NCI-H345 (cell line): ENCODE data around the gene SNTA1.
"Not testable (repeated sequence)": the region's sequence is repeated elsewhere in the genome, so short reads cannot be mapped to it uniquely, and the experiment has no call there.

Source experiments
- DNase-seq: peaks from one replicate; lab custom pipeline; 2025; lab: John Stamatoyannopoulos, UW

SNTA1 gene

DNA sequence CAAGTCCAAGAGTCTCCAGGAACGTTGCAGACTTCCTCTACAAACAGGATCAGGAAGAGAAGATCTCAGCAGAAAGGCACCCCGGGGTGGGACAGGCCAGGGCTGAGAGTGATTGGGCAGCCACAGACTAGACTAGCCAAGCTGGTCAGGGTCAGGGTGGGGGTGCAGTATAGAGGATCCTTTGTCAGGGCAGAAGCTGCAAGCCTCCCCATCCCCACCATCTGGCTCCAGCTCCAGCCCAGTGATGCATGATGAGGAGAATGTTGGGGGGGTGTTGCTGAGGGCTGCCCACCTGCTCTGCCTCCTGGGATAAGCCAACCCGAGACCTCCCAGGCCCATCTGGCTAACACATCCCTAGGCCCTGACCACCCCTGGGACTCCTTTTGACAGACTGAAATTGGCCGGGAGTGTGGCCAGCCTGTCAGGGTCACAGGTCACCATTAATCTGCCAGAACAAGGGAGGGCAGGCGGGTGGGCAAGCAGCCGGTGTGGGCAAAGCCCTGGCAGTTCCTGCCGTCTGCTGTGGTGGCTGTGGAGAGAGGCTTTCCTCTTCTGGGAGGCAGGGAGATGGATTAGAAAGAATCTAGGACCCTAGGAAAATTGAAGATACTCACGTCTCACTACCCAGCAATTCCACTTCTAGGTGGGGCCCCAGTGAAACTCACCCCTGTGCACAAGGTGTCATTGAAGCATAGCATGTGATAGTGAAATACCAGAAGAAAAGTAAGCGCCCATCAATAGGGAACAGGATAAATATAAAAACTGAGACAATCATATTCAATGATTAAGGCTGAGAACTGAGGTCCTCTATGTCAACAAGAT, 22.1 kb upstream of the SNTA1 start:
- no peak for DNase-seq

DNA sequence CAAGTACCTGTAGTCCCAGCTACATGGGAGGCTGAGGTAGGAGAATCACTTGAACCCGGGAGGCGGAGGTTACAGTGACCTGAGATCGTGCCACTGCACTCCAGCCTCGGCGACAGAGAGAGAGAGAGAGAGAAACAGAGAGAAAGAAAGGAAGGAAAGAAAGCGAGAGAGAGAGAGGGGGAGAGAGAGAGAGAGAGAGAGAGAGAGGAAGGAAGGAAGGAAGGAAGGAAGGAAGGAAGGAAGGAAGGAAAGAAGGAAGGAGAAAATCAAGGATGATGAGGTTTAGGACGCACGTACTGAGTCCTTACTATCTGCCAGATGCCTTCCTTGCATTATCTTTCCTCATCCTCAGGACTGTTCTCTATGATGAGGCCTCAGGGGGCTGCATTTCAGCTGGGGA, 21.2 kb upstream of the SNTA1 start:
- not testable (repeated sequence) for DNase-seq

DNA sequence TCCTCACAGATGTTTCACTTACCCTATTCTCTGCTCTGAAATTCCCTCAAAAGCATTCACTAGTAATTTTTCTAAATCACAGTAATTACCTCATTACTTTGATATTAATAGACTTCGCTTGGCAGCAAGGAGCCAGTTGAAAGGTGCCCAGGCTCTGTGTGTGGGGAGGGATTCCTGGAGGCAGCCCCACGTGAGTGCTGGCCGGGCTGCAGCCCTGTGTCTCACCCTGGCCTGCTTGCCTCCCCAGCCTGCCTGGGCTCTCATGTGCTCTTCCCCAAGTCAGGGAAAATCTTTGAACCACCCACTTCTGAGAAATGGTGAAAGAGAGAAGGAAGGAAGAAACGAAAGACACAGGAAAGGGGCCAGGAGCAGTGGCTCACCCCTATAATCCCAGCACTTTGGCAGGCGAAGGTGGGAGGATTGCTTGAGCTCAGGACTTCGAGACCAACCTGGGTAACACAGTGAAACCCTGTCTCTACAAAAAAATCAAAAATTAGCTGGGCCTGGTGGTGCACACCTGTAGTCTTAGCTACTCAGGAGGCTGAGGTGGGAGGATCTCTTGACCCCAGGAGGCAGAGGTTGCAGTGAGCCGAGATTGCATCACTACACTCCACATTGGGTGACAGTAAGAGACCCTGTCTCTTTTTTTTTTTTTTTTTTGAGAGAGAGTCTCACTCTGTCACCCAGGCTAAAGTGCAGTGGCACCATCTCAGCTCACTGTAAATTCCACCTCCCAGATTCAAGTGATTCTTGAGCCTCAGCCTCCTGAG, 20.0 kb upstream of the SNTA1 start:
- no peak for DNase-seq

DNA sequence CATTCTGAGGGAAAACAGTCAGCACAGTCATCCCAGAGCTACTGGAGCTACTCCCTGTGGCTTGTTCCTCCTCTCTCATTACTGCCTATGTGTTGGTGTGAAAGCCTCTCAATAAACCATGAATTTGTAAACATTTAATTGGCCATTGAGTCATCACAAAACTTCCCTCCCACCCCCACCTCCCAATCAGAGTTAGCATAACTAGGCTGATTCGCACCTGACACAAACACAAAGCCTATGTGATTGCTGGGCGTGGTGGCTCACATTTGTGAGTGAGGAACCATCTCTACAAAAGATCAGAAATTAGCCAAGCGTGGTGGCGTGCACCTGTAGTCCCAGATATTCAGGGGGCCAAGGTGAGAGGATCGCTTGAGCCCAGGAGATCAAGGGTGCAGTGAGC, 17.1 kb upstream of the SNTA1 start:
- DNase-seq = peak; percentile 87

DNA sequence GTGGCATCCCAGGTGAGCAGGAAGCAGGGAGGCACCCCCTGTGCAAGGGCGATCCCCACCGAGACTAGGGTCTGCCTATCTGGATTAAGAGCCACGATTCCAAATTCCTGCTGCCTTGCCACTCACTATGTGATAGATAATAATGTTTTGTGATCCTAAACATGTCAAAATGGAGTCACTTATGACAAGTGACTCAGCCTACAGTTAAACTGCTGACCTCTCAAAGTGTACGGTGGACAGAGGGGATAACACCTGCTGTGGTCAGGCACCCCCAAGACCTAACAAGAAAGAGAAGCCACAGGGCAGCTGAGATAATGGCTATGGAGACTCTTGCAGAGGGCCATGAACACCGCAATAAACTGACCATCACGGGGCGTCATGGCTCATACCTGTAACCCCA, 16.0 kb upstream of the SNTA1 start:
- no peak for DNase-seq

DNA sequence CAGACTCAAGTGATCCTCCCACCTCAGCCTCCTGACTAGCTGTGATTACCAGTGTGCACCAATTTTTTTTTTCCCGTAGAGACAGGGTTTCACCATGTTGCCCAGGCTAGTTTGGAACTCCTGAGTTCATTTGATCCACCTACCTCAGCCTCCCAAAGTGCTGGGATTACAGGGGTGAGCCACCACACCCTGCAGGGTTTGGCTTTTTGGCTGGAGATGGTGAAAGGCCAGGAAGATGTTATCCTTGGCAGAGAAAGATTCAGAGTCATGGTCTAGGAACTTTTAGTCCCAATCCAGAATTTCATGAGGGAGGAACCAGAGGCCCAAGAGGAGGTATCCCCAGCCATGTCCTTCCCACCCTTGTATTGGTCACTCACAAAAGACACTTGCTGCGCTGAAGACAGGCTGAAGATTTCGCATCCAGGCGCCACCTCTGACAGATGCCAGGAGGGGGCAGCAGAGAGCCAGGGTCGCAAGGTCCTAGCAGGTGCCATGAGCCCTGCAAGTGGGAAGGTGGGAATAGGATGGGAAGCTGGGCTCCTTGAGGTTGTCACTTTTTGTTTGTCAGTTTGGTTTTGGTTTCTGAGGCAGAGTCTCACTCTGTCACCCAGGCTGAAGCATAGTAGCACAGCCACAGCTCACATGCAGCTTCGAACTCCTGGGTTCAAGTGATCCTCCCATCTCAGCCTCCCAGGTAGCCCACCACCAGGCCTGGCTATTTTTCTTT, 13.5 kb upstream of the SNTA1 start:
- peak; percentile 84 for DNase-seq

DNA sequence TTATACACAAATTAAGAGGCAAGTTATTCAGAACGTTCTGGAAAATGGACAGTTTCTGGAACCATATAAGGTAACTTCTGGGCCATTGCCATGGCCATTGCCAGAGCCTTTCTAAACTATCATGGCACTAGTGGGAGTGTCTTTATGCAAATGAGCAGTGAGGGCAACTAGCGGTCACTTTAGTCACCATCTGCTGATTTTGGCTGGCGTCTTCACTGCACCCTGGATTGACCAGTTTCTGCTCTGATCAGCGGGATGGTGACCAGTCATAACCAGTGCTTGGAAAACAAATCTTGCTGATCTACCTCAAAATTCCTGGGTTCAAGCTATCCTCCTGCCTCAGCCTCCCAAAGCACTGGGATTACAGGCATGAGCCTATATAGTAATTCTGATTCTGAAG, 7.3 kb upstream of the SNTA1 start:
- no peak for DNase-seq

DNA sequence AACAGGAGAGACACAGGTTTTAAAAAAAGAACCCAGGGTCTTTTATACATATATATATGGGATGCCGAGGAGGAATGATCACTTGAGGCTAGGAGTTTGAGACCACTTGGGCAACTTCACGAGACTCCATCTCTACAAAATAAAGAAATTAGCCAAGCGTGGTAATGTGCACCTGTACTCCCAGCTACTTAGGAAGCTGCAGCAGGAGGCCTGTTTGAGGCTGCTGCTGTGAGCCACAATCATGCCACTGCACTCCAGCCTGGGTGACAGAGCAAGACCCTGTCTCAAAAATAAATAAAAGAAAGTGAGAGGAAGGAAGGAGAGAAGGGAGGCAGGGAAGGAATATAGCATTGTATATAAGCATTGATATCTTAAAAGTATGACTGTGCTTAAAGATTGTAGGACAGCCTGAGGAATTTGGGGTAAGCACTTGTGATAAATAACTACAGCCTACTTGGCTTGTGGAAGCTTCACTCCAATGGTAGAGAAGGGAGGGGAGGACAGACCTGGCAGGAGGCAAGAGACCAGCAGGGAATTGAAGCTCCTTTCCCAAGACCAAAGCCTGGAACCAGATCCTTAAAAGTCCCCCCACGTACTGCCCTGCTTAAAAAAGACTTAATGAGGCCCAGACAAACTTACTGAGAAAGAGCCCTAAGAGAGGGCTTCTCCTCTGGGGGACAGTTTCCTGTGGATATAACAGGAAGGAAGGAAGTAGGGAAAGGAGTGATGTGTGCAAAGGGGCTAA, 2.5 kb upstream of the SNTA1 start:
- DNase-seq = peak; percentile 33

DNA sequence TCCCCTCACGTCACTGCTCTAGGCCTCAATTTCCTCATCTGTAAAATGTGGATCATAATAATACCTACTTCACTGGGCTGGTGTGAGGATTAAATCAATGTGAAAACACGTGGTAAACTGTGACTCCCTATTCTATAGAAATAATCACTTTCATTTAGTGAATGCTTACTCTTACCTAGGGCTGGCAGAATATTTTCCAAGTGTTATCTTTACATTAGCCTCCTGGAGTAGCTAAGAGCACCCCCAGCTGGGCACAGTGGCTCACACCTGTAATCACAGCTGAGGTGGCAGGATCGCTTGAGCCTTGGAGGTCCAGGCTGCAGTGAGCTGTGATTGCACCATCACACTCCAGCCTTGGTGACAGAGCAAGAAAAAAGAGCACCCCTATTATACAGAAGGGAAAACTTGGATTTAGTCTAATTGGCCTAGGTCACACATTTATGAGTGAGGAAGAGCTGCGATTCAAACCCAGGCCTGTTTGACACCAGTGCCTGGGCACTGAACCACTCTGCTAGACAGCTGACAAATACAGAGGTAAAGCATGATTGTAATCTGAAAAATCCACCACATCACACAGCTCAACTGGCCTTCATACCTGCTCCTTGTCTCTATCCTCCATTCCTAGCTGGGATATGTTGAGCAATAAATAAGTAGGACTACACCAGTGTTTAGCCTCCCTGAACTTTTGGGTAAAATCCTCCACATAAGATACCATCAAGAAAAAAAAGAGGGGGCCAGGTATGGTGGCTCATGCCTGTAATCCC, 1.4 kb upstream of the SNTA1 start:
- DNase-seq = peak; percentile 61

DNA sequence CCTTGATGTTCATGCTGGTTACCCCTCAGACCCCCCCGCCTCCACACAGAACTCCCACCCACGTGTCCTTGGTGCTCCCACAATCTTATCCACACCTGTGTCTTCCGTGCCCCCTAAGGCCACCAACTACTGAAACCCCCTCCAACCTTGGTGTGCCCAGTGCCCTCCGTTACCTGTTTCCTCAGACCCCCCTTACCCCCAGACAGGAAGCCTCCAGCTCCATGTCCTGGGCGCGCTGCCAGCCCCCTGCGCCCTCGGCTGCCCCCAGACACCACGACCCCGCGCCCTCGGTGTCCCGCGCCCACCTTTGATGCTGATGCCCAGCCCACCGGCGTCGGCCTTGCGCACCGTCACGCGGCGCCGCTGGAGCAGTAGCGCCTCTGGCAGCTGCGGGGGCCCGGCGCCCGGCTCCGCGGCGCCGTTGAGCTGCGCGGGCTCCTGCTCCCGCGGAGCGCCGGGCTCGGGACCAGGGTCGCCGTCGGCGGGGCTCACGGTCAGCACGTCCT, 504 bp downstream of the SNTA1 start:
- DNase-seq = peak; percentile 51

DNA sequence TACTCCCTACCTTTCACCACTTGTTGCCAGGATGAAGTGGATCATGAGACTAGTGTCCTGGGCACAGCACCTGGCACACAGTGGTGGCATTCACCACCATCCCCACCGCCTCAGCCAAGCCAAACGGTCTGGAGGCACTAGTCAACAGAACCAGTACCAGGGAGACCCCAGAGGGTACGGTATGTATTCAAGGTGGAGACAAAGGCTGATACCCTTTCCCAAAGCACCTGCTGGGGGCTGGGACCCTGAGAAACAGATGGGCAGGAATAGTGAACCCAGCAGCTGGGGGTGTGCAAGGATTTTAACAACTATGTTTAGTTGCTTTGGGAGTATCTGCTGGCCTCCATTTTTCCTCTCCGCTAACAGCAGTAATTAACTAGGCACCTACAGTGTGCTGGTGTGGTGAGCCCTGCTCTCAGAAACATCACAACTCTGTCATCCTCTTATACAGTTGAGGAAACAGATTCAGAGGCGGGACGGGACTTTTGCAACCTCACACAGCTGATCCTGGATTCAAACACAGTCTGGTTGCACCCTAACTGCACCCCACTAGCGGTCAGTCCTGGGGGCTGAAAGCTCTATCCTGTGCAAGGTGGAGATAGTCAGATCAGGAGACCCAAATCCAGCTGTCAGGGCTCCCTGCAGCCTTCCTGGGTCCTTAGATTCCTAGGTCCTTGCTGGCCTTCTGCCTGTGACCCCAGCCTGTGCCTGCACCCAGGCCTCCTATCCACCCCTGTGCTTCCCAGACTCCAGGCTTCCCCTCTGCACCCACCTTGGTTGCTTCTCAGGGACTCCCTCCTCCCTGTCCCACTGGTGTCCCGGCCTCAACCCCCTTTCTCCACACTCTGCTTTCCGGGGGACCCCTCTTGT, 1.2 kb downstream of the SNTA1 start:
- no peak for DNase-seq

DNA sequence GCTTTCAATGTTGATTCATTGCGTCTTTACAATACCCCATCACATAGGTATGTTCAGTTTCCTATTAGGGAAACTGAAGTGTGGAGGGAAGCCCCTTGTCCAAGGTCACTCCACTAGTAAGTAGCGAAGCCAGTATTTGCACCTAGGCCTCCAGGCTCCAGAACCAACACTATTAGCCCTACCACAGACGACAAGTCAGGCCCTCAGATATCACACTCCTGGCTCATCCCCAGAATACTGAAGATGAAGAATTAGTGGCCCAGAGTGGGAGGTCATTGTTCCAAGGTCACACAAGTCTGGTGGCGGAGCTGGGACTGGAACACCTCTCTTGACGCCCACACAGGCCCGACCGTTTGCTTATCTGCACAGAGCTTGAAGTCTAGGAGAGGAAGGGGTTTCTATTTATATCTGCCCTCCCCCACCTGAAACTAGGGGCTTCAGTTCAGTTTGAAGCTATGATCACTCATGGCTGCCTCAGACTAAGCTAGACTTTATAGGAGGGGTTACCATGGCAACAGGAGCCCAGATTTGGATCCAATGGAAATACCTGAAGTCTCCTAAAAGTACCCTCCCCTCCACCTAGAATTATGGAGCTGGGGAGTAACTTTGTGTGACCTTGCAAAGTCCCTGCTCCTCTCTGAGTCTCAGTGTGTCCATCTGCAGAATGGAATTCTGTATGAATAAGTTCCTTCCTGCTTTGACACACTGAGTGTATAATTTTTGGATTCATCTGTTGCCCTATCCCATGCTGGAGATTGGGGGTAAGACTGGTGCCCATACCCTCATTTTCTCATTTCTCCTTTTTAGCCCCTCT, 2.2 kb downstream of the SNTA1 start:
- DNase-seq = no peak

DNA sequence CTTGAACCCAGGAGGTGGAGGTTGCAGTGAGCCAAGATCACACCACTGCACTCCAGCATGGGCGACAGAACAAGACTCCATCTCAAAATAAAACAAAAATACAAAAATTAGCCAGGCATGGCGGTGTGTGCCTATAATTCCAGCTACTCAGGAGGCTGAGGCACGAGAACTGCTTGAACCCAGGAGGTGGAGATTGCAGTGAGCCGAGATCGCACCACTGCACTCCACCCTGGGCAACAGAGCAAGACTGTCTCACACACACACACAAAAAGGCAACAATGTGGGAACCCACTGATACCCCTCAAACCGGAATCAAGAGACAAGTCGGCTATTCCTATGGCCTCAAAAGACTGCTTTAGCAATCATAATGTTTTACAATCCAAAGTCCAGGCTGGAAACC, 3.0 kb downstream of the SNTA1 start:
- not testable (repeated sequence) for DNase-seq

DNA sequence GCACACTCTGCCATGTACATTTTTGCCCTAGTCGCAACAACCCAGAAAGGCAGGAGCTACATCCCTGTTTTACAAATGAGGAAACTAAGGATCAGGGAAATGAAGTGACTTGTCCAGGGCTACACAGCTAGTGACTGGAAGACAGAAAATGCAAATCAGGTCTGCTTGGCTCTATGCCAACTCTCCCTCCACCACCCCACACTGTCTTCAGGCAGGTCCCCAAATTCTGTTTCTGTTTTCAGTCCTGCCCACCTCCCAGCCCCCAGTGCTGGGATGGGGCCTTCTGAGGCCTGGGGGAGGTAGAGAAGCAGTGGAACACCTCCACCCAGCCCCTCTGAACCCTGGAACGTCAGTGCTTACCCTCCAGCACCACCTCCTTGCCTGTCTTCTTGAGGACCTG, 5.1 kb downstream of the SNTA1 start:
- no peak for DNase-seq

DNA sequence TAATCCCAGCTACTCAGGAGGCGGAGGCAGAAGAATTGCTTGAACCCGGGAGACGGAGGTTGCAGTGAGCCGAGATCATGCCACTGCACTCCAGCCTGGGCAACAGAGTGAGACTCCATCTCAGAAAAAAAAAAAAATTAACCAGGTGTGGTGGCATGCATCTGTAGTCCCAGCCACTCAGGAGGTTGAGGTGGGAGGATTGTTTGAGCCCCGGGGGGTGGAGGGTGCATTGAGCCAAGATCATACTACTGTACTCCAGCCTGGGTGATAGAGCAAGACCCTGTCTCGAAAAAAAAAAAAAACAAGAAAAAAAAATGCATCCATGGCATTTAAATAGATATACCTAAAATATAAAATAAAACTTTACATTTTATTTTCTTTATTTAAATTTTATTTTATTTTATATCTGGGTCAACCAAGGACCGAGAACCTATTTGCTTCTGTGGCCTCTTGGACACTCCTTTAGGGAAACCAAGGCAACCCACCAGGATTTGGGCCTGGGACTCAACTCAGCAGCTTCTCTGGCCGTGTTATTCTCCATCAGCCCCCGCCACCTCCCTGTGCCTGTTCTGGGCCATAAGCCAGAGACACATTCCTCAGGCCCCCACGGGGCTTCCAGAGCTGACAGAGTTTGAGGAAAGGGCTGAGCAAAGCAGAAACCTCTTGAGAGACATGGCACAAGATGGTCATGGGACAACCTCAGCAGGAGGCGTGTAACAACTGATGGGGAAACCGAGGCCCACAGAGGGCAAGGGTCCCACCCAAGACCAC, 6.2 kb downstream of the SNTA1 start:
- DNase-seq = no peak

DNA sequence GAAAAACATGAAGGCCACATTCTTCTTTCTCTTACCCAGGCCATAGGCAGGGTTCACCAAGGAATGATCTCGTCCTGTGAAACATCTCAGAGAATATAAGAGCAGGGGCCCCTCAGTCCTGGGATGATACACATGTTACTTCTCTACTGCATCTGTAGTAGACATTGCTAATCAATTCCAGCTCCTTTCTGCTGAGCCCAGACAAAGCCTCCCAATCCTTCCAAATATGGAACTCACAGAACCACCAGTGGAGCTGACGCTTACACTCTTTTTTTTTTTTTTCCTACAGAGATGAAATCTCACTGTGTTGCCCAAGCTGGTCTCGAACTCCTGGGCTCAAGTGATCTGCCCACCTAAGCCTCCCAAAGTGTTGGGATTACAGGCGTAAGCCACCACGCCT, 9.1 kb downstream of the SNTA1 start:
- no peak for DNase-seq

DNA sequence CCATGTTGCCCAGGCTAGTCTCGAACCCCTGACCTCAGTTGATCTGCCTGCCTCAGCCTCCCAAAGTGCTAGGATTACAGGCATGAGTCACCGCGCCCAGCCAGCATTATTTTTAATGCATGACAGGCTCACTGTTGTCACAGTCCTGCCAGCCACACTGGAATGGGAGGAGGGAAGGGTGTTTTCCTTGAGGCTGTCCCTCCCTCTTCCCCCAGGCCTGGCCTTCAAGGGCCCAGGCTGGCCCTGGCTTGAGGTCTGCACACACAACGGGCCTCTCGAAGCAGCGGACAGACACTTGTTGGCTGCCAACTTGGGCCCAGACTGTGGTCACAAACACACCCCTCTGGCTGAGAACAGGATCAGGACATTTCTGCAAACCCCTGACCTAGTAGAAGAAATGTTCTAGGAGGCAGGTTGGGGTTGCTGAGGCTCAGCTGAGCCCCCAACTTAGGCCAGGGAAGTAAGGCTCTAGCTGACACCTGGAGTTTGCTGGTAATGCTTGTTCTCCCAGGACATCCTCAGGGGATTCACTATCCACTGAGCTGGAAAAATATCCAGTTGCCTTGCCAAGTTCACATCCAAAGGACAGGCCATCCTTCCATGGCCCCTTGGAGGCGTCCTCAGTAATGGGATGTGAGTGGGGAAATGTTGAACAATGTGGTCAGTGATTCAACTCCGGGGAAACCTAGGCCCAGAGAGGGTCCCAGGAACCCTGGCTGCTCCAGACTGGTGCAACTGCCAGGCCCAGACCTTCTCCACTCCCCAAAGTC, 9.9 kb downstream of the SNTA1 start:
- DNase-seq = no peak
